HUES64 (cell line): ENCODE measurements around the gene CFAP99.

Source experiments
- H3K27ac ChIP-seq: 2 replicates; pipeline ENCODE4 v1.7.0; 2013; ENCODE audit warnings: low read depth, low read length, inconsistent platforms
- H3K27me3 ChIP-seq: 2 replicates; pipeline ENCODE4 v1.6.1; 2013; ENCODE audit warnings: mild to moderate bottlenecking, low read length; ENCODE audit not compliant: insufficient read depth
- H3K36me3 ChIP-seq: 2 replicates; pipeline ENCODE4 v1.6.1; 2013; ENCODE audit warnings: mild to moderate bottlenecking, low read length; ENCODE audit not compliant: insufficient read depth
- H3K4me1 ChIP-seq: 2 replicates; pipeline ENCODE4 v1.6.1; 2013; ENCODE audit warnings: mild to moderate bottlenecking, low read length, moderate library complexity; ENCODE audit not compliant: insufficient read depth
- H3K4me3 ChIP-seq: 2 replicates; pipeline ENCODE4 v1.5.1; 2013; ENCODE audit warnings: mild to moderate bottlenecking, low read length, moderate library complexity
- H3K9ac ChIP-seq: 2 replicates; pipeline ENCODE4 v1.6.1; 2013; ENCODE audit warnings: mild to moderate bottlenecking, low read depth, low read length
- H3K9me3 ChIP-seq: 2 replicates; pipeline ENCODE4 v1.6.1; 2013; ENCODE audit warnings: low read depth, low read length; ENCODE audit not compliant: insufficient read depth
- WGBS: fragments of 150-250, 120-280 bp; methylation state at CpG from one replicate; pipeline ENCODE4 v1.1.7; 2013; ENCODE audit warnings: missing lambda C conversion rate; 5-methylcytosine and 5-hydroxymethylcytosine counted together

CFAP99 gene

GRCh38 chr4:2503809-2504208 is 85.1 kb downstream of the CFAP99 start:
- H3K27me3 ChIP-seq: no peaks in the 10 kb centered on the region
- no peak overlapping the region for H3K27ac ChIP-seq
- no peak overlapping the region for H3K4me3 ChIP-seq
- no peak overlapping the region for H3K9ac ChIP-seq
- WGBS: 95% methylated on average over 5 of the region's 5 CpGs
- peaks cover 79% of the 10 kb centered on the region for H3K36me3 ChIP-seq
- H3K9me3 ChIP-seq: no peaks in the 10 kb centered on the region
- no peaks in the 10 kb centered on the region for H3K4me1 ChIP-seq

GRCh38 chr4:2507259-2507658 is 88.5 kb downstream of the CFAP99 start:
- Histone ChIP-seq H3K36me3 (peaks cover 76% of the 10 kb centered on the region), H3K27me3 (no peaks in the 10 kb centered on the region), H3K9ac (no peak overlapping the region), H3K4me1 (no peaks in the 10 kb centered on the region), H3K4me3 (no peak overlapping the region), H3K27ac (no peak overlapping the region), H3K9me3 (no peaks in the 10 kb centered on the region)
- 97% methylated on average over 4 of the region's 4 CpGs for WGBS

DNA sequence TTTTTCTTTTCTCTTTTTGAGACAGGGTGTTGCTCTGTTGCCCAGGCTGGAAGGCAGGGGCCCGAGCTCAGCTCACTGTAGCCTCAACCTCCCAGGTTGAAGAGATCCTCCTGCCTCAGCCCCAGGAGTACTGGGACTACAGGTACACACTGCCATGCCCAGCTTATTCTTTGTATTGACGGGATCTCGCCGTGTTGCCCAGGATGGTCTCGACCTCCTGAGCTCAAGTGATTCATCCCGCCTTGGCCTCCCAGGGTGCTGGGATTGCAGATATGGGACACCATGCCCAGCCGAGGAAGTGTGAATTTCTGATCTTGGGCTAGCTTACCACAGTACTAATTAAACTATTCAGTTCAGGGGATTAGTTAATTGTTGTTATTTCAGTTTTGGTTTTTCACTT is 89.1 kb downstream of the CFAP99 start:
- Histone ChIP-seq H3K27ac (no peak overlapping the region), H3K4me3 (no peak overlapping the region), H3K4me1 (no peaks in the 10 kb centered on the region), H3K9me3 (no peaks in the 10 kb centered on the region), H3K9ac (no peak overlapping the region), H3K36me3 (peaks cover 79% of the 10 kb centered on the region), H3K27me3 (no peaks in the 10 kb centered on the region)
- WGBS: 93% methylated on average over 7 of the region's 7 CpGs

- Histone ChIP-seq H3K4me1 (no peaks in the 10 kb centered on the region), H3K9ac (no peak overlapping the region), H3K4me3 (no peak overlapping the region), H3K27me3 (no peaks in the 10 kb centered on the region), H3K36me3 (peaks cover 89% of the 10 kb centered on the region), H3K27ac (no peak overlapping the region), H3K9me3 (no peaks in the 10 kb centered on the region)
- WGBS: 95% methylated on average over 13 of the region's 13 CpGs
Observed at GRCh38 chr4:2510351-2511259, 91.8 kb downstream of the CFAP99 start.

- Histone ChIP-seq H3K36me3 (peaks cover 85% of the 10 kb centered on the region), H3K4me3 (no peak overlapping the region), H3K9me3 (no peaks in the 10 kb centered on the region), H3K4me1 (no peaks in the 10 kb centered on the region), H3K9ac (no peak overlapping the region), H3K27me3 (no peaks in the 10 kb centered on the region), H3K27ac (no peak overlapping the region)
- 86% methylated on average over 9 of the region's 9 CpGs for WGBS
Observed at GRCh38 chr4:2511645-2512131, 92.9 kb downstream of the CFAP99 start.
